Skeletal muscle satellite cell (primary cell): Measurements from ENCODE around the gene SOX5.
"Not testable (repeated sequence)": the region's sequence is repeated elsewhere in the genome, so short reads cannot be mapped to it uniquely, and the experiment has no call there.

Source experiments
- H3K27me3 ChIP-seq: 2 replicates; pipeline ENCODE4 v1.7.0; 2013; ENCODE audit warnings: low read length; ENCODE audit not compliant: control insufficient read depth, insufficient read depth
- H3K36me3 ChIP-seq: 2 replicates; pipeline ENCODE4 v1.7.0; 2013; ENCODE audit warnings: mild to moderate bottlenecking, control low read depth, low read length; ENCODE audit not compliant: insufficient read depth
- H3K4me1 ChIP-seq: 2 replicates; pipeline ENCODE4 v1.7.0; 2013; ENCODE audit warnings: low read length; ENCODE audit not compliant: control insufficient read depth, insufficient read depth
- H3K4me2 ChIP-seq: 2 replicates; pipeline ENCODE4 v1.7.0; 2013; ENCODE audit warnings: mild to moderate bottlenecking, low read length
- H3K4me3 ChIP-seq: 2 replicates; pipeline ENCODE4 v1.7.0; 2013; ENCODE audit warnings: low read length
- H3K9ac ChIP-seq: 2 replicates; pipeline ENCODE4 v1.7.0; 2013; ENCODE audit warnings: mild to moderate bottlenecking, low read depth, low read length, moderate library complexity
- H3K9me3 ChIP-seq: replicated peaks from 2 replicates; pipeline ENCODE4 v1.7.0; 2013; ENCODE audit warnings: mild to moderate bottlenecking, control low read depth, low read length

The SOX5 gene

DNA sequence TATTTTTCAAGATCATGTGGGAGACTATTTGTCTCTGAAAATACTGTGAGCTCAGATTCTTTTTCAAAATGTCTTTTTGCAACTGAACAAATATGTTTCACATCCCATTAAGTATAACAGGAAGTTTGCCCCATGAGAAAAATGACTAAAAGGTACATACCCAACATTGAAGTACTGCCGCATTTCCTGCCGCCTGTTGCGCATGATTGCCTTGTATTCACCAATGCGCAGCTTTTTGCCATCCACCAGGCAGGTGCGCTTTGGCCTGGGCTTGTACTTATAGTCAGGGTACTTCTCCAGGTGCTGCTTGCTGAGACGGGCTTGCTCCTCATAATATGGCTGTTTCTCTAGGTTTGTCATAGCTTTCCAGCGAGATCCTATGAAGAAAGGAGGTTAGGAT lies 413.2 kb downstream of the SOX5 start:
- Histone ChIP-seq H3K9me3 (no peaks in the 10 kb centered on the region), H3K4me2 (no peak overlapping the region), H3K36me3 (no peaks in the 10 kb centered on the region), H3K27me3 (no peaks in the 10 kb centered on the region), H3K9ac (no peak overlapping the region), H3K4me1 (no peaks in the 10 kb centered on the region), H3K4me3 (no peak overlapping the region)

DNA sequence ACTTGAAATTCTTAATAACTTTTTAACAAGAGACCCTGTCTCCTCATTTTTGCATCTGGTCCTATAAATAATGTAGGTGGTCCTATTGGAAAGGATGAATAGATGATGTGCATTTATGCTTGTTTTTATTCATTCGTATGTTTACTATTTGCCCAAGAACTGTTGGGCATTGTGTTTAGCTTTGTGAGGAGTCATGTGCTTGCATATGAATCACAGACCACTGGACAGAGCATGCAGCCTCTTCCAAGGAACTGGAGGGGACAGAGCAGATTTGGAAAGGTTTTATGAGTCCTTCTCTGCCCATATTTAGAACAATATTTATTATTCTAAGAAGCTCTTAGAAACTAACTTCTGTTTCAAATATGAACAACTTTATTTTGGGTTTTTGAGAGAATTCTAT lies 414.0 kb downstream of the SOX5 start:
- H3K4me2 ChIP-seq = no peak overlapping the region
- H3K4me1 ChIP-seq = no peaks in the 10 kb centered on the region
- no peaks in the 10 kb centered on the region for H3K27me3 ChIP-seq
- H3K36me3 ChIP-seq = no peaks in the 10 kb centered on the region
- no peak overlapping the region for H3K4me3 ChIP-seq
- H3K9ac ChIP-seq = no peak overlapping the region
- no peaks in the 10 kb centered on the region for H3K9me3 ChIP-seq

DNA sequence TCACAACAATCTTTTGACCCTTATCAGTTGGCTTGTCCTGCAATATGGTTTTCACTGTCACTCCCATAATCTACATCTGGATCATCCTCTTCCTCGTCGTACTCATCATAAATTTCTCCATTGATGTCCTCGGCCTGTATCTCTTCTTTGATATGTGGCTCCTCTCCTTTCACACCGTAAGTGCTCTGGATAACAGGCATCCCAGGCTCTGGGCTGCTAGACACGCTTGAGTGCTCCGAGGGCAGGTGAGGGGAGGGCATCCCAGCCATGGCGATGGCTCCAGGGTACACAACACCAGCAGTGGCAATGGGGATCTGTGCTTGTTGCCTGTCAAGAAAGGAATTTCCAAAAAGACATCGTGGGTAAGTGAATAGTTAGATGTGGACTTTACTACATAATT lies 415.3 kb downstream of the SOX5 start:
- Histone ChIP-seq H3K4me3 (no peak overlapping the region), H3K36me3 (no peaks in the 10 kb centered on the region), H3K4me2 (no peak overlapping the region), H3K9me3 (no peaks in the 10 kb centered on the region), H3K9ac (no peak overlapping the region), H3K27me3 (no peaks in the 10 kb centered on the region), H3K4me1 (no peaks in the 10 kb centered on the region)

GRCh38 chr12:23533699-23534098 lies 415.8 kb downstream of the SOX5 start:
- Histone ChIP-seq H3K4me2 (no peak overlapping the region), H3K36me3 (no peaks in the 10 kb centered on the region), H3K4me1 (no peaks in the 10 kb centered on the region)

GRCh38 chr12:23533265-23533664 lies 416.2 kb downstream of the SOX5 start:
- Histone ChIP-seq H3K36me3 (no peaks in the 10 kb centered on the region), H3K4me1 (no peaks in the 10 kb centered on the region), H3K9ac (no peak overlapping the region), H3K4me3 (no peak overlapping the region), H3K4me2 (no peak overlapping the region), H3K27me3 (no peaks in the 10 kb centered on the region), H3K9me3 (no peaks in the 10 kb centered on the region)

More at GRCh38 chr12:23533699-23534098, 415.8 kb downstream of the SOX5 start:
- Histone ChIP-seq H3K27me3 (no peaks in the 10 kb centered on the region), H3K9me3 (no peaks in the 10 kb centered on the region), H3K4me3 (no peak overlapping the region), H3K9ac (no peak overlapping the region)

DNA sequence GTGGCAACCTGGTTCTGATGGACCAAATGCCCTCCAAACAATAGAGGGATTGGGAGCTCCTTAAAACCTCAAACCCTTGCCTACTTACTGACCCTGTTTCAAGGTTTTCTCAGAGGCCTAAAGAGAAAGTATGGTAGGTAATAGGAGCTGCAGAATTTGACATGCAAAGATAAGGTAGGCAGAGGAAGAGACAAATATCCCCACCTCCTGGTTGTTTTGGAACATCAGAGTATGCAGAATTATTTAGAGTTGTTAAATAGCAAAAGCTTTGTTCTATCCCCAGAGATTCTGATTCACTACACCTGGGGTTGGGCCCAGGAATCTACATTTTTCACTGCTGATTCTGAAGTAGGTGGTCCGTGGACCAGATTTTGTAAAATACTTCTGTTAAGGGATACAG lies 421.2 kb downstream of the SOX5 start:
- Histone ChIP-seq H3K36me3 (no peaks in the 10 kb centered on the region), H3K9me3 (no peaks in the 10 kb centered on the region), H3K4me1 (no peaks in the 10 kb centered on the region), H3K4me3 (no peak overlapping the region), H3K27me3 (no peaks in the 10 kb centered on the region), H3K9ac (no peak overlapping the region), H3K4me2 (no peak overlapping the region)

GRCh38 chr12:23525450-23526072 lies 423.9 kb downstream of the SOX5 start:
- Histone ChIP-seq H3K9ac (no peak overlapping the region), H3K36me3 (no peaks in the 10 kb centered on the region)

GRCh38 chr12:23523339-23523738 lies 426.1 kb downstream of the SOX5 start:
- no peaks in the 10 kb centered on the region for H3K27me3 ChIP-seq
- no peak overlapping the region for H3K9ac ChIP-seq
- no peaks in the 10 kb centered on the region for H3K9me3 ChIP-seq
- no peaks in the 10 kb centered on the region for H3K36me3 ChIP-seq
- H3K4me1 ChIP-seq = no peaks in the 10 kb centered on the region
- H3K4me2 ChIP-seq = no peak overlapping the region
- no peak overlapping the region for H3K4me3 ChIP-seq

More at GRCh38 chr12:23525450-23526072, 423.9 kb downstream of the SOX5 start:
- Histone ChIP-seq H3K4me3 (no peak overlapping the region), H3K4me2 (no peak overlapping the region), H3K9me3 (no peaks in the 10 kb centered on the region), H3K27me3 (no peaks in the 10 kb centered on the region), H3K4me1 (no peaks in the 10 kb centered on the region)

GRCh38 chr12:23519444-23519843 lies 430.0 kb downstream of the SOX5 start:
- not testable (repeated sequence) for H3K4me3 ChIP-seq, H3K9ac ChIP-seq, H3K4me1 ChIP-seq, H3K4me2 ChIP-seq, H3K36me3 ChIP-seq, H3K9me3 ChIP-seq, H3K27me3 ChIP-seq

DNA sequence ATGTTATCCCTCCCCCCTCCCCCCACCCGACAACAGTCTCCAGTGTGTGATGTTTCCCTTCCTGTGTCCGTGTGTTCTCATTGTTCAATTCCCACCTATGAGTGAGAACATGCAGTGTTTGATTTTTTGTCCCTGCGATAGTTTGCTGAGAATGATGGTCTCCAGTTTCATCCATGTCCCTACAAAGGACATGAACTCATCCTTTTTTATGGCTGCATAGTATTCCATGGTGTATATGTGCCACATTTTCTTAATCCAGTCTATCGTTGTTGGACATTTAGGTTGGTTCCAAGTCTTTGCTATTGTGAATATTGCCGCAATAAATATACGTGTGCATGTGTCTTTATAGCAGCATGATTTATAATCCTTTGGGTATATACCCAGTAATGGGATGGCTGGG lies 433.7 kb downstream of the SOX5 start:
- H3K4me3 ChIP-seq, H3K36me3 ChIP-seq, H3K9me3 ChIP-seq, H3K27me3 ChIP-seq, H3K4me2 ChIP-seq, H3K9ac ChIP-seq, H3K4me1 ChIP-seq: not testable (repeated sequence)

GRCh38 chr12:23510484-23510883 lies 439.0 kb downstream of the SOX5 start:
- Histone ChIP-seq H3K4me2 (no peak overlapping the region), H3K9ac (no peak overlapping the region), H3K4me1 (no peaks in the 10 kb centered on the region), H3K36me3 (no peaks in the 10 kb centered on the region), H3K9me3 (no peaks in the 10 kb centered on the region), H3K4me3 (no peak overlapping the region), H3K27me3 (no peaks in the 10 kb centered on the region)

DNA sequence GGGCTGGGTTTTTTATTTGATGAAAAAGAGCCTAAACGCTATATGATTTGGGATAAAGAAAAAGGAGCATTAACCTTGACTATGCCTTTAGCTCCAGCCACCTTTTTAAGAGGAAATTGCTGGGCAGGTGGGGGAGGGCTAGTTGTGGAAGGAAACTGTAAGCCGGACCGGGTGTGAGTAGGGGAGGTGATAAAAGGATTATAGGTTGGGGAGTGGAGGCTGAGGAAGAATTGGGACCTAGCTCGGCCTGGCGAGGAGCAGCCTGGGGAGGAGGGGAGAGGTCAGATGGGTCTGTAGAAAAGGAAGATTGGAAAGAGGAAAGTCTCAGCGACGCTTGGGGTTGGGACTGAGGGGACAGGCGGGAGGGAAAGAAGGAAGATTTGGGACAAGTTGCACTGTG lies 439.6 kb downstream of the SOX5 start:
- H3K4me3 ChIP-seq, H3K4me2 ChIP-seq, H3K27me3 ChIP-seq, H3K9ac ChIP-seq, H3K9me3 ChIP-seq, H3K36me3 ChIP-seq, H3K4me1 ChIP-seq: not testable (repeated sequence)
